HG03039 (cell line): ENCODE data around the gene NPHP1.
"Not testable (repeated sequence)": the region's sequence is repeated elsewhere in the genome, so short reads cannot be mapped to it uniquely, and the experiment has no call there.

Experiments used
- ATAC-seq: cut with Tn5 transposase; IDR thresholded peaks from one replicate; pipeline ENCODE4 v1.9.1; 2021; ENCODE audit warnings: mild to moderate bottlenecking, moderate library complexity; ENCODE audit not compliant: unreplicated experiment

NPHP1 gene

DNA sequence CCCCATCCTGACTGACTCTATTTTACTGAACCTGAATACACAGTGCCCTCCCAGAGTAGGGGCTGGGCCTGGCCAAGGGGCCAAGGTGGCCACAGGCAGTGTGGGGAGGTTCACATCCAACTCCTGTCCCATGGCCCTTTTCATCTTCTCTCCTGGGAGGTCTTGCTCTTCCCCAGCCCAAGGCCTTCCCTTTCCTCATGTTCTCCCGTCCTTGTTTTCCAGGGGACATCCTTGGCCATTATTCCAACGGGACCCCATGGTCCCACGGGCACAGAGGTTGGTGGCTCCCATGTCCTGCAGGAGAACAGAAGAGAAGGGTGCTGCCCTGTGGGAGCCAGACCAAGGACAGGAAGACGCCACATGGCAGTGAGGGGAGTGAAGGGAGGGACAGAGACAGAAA is 99.6 kb downstream of the NPHP1 start:
- ATAC-seq = no peak

GRCh38 chr2:110104025-110104771 is 100.6 kb downstream of the NPHP1 start:
- no peak for ATAC-seq

GRCh38 chr2:110103061-110103961 is 101.5 kb downstream of the NPHP1 start:
- no peak for ATAC-seq

DNA sequence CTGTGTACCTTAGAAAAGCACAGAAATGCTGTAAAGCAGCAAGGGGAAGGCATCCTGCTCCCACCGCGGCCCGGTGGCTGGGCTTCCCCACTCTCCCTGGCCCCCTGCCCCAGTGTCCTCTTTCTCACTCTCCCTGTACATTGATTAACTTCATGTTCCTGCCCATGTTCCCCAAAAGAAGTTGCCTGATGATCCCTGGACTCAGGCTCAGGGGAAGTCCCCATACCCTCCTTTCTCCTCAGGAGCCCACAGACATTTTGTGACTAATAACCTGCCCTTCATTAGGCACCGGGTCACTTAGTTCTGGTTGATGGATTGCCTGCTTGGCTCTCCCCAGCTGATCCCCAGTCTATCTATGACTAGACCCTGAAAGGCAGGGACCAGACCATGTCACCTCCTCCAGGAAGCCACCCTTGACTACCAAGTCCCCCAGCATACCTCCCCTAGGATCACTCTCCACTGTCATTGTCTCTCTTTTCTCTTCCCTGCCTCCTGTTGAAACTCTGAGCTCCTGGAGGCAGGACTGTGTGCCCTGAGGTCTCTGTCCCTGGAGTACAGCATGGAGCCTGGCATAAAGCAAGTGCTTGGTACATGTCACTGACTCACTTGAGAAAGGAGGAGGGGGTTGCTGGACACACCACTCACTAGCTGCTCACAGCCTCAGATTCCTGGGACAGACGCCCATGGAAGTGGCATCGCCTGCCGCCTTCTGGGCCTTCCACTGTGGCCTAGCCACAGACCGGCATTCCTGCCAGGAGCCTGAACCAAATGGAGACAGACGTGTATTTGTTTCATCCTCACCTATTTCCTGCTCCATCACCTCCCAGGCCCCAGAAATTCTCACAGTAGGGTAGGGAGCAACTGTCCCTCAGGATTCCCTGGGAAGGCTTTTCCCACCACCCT is 102.7 kb downstream of the NPHP1 start:
- no peak for ATAC-seq

GRCh38 chr2:110101280-110101844 is 103.5 kb downstream of the NPHP1 start:
- no peak for ATAC-seq

DNA sequence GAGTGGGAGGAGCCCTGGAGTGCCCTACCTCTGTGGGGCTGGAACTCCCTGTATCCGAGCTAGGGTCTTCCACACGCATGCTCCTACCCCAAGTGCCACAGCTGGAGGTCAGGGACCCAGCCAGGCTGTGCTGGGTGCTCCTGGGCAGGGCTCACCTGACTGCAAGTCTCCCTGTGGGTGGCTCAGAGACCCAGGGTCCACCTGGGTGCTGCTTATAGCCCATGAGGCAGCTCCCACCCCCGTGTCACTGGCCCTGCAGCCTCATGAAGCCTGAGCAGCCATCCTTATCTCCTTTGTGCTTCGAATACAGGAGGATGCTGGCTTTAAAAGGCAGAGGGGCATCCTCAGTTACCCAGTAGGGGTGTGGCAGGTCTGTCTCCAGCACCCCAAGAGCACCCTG is 103.9 kb downstream of the NPHP1 start:
- ATAC-seq = not testable (repeated sequence)

DNA sequence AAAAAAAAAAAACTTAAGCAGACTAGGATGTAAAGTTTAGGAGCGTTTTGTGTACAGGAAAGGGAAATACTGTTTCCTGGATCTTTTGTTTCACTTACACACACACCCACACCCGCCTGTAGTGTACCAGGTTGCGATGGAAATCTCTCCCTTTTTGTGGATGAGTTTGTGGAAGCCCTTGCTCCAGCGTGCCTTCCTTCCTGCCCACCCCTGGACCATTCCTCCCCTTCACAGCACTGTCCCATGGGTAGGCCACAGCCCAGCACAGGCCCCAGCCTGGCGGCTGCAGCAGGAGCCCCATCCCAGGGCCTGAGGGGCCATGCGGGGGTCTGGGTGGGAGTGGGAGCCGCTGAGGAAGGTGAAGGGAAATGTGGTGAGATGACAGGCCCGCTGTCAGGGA is 104.3 kb downstream of the NPHP1 start:
- no peak for ATAC-seq

GRCh38 chr2:110099471-110100225 is 105.2 kb downstream of the NPHP1 start:
- no peak for ATAC-seq

DNA sequence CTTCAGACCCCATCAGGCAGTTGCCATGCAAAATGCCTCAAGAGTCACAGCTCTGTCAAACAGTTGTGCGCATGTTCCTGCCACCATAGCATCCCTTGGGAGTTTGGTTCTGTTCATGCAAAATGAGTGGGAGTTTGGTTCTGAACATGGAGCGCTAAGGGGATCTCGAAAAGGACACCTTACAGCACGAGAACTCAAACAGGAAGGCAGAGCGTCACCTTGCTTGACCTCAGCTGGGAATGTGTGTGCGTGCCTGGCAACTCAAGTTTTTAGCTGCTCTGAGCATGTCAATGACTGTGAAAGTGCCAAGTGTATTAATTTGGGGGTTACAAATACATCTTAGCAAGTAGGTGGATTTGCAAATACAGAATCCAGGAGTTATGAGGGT is 105.8 kb downstream of the NPHP1 start:
- ATAC-seq = no peak

DNA sequence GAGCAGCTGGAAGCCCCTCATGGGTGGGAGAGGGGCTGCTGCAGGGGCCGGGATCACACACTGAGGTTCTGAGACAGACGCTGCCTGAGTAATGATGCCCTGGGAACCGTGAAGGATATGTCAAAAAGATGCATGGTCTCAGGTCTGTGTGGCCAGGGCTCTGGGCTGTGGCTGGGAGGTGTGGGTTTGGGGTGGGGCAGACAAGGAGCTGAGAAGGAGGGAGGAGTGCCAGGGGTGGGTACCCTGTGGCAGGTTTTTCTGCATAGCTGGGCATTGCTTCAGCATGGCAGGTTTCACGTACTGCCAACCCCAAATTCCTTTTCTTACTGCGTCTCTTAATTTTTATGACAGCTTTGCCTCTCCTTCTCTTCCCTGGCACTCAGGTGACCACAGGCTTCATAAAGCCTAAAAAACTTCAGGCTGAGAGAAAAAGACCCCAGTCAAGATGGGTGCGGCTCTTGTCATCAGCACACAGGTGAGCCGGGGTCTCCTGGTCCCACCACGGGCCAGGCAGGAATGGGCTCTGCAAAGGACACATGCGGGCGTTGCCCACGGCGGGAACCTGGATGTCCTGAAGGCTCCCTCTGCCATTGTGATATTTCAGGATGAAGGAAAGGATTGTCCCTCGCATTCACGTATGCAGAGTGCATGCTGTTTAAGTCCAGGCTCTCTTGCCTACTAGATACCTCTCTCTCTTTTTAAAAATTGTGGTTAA is 107.2 kb downstream of the NPHP1 start:
- ATAC-seq = no peak

GRCh38 chr2:110095994-110096633 is 108.7 kb downstream of the NPHP1 start:
- ATAC-seq = no peak

- not testable (repeated sequence) for ATAC-seq
Measured at GRCh38 chr2:110094884-110095534, 109.8 kb downstream of the NPHP1 start.

GRCh38 chr2:110093924-110094323 is 110.9 kb downstream of the NPHP1 start:
- ATAC-seq = not testable (repeated sequence)

- not testable (repeated sequence) for ATAC-seq
Measured at GRCh38 chr2:110090164-110090563, 114.6 kb downstream of the NPHP1 start.

GRCh38 chr2:110083757-110084156 is 121.1 kb downstream of the NPHP1 start:
- not testable (repeated sequence) for ATAC-seq

DNA sequence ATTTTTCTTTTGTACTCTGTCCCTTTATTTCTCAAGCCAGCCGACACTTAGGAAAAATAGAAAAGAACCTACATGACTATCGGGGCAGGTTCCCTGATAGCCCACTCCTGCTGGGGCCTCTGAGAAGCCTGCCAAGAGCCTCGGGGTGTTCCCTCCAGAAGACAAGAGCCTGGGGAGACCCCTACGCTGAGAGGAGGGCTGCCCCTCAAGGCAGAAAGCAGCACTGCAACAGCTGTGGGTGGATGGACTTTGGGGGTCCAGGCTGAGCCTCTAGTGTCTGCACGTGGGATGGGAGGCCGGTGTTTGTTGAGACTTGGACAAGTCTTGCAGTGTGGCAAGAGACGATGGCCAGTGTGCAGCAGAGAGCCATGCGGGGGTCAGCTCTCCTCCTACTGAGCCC is 121.7 kb downstream of the NPHP1 start:
- not testable (repeated sequence) for ATAC-seq

- ATAC-seq = not testable (repeated sequence)
Measured at GRCh38 chr2:110078104-110078503, 126.7 kb downstream of the NPHP1 start.

DNA sequence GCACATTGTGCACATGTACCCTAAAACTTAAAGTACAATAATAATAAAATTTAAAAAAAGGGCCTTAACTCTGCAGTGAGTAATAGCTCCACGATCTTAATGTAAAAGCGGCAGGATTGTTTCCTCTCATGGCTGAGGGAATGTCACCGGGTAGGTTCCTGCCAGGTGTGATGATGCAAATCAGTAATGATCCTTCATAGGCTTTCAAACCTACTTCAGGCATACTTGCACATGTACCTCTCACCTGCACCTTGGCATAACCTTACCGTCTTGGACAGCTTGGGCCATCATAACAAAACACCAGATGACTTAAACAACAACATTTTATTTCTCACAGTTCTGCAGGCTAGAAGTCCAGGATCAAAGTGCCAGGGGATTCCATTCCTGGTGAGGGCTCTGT is 128.9 kb downstream of the NPHP1 start:
- ATAC-seq = not testable (repeated sequence)
